ENCODE data around the gene TRA2A. TPM values are rescaled to one million over a fixed set of nuclear protein-coding genes. Genes with fewer than 3 reads are reported as not detected.

TRA2A gene
- total and polyA plus RNA-seq, 2 of the 13 experiments (the other 11 are each of a cell fraction or from before 2014, with no cell fraction given), result 39.1 to 41.6 TPM

- TF ChIP-seq, protein P1, sequence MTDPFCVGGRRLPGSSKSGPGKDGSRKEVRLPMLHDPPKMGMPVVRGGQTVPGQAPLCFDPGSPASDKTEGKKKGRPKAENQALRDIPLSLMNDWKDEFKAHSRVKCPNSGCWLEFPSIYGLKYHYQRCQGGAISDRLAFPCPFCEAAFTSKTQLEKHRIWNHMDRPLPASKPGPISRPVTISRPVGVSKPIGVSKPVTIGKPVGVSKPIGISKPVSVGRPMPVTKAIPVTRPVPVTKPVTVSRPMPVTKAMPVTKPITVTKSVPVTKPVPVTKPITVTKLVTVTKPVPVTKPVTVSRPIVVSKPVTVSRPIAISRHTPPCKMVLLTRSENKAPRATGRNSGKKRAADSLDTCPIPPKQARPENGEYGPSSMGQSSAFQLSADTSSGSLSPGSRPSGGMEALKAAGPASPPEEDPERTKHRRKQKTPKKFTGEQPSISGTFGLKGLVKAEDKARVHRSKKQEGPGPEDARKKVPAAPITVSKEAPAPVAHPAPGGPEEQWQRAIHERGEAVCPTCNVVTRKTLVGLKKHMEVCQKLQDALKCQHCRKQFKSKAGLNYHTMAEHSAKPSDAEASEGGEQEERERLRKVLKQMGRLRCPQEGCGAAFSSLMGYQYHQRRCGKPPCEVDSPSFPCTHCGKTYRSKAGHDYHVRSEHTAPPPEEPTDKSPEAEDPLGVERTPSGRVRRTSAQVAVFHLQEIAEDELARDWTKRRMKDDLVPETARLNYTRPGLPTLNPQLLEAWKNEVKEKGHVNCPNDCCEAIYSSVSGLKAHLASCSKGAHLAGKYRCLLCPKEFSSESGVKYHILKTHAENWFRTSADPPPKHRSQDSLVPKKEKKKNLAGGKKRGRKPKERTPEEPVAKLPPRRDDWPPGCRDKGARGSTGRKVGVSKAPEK (CRISPR knock-in tag; IDR thresholded peaks at IDR 0.05; ENCODE audit: borderline replicate concordance), result no peak
- no peak for TF ChIP-seq SP2 (CRISPR knock-in tag; IDR thresholded peaks at IDR 0.05)
- no peak for TF ChIP-seq ZNF10 (CRISPR knock-in tag; IDR thresholded peaks at IDR 0.05; ENCODE audit: borderline replicate concordance, low read depth)
- TF ChIP-seq HOXA5 (CRISPR knock-in tag; IDR thresholded peaks at IDR 0.05), result peak; percentile 90
- TF ChIP-seq CBFB (CRISPR knock-in tag; IDR thresholded peaks at IDR 0.05), result peak; percentile 72
- TF ChIP-seq ZSCAN30 (CRISPR knock-in tag; IDR thresholded peaks at IDR 0.05), result no peak
- TF ChIP-seq, protein P2, sequence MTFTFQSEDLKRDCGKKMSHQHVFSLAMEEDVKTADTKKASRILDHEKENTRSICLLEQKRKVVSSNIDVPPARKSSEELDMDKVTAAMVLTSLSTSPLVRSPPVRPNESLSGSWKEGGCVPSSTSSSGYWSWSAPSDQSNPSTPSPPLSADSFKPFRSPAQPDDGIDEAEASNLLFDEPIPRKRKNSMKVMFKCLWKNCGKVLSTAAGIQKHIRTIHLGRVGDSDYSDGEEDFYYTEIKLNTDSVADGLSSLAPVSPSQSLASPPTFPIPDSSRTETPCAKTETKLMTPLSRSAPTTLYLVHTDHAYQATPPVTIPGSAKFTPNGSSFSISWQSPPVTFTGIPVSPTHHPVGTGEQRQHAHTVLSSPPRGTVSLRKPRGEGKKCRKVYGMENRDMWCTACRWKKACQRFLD (CRISPR knock-in tag; IDR thresholded peaks at IDR 0.05; ENCODE audit: borderline replicate concordance), result peak; percentile 45; the same call in 1 of the 2 replicates
- TF ChIP-seq KMT2B (CRISPR knock-in tag; IDR thresholded peaks at IDR 0.05), result peak; percentile 85
- no peak for TF ChIP-seq ZNF556 (CRISPR knock-in tag; IDR thresholded peaks at IDR 0.05; ENCODE audit: borderline replicate concordance)
- TF ChIP-seq E2F2 (CRISPR knock-in tag; IDR thresholded peaks at IDR 0.05; ENCODE audit: borderline replicate concordance), result 0 out of 2 replicates have a peak, but pooled peaks have one; percentile 19
- TF ChIP-seq, protein P3, sequence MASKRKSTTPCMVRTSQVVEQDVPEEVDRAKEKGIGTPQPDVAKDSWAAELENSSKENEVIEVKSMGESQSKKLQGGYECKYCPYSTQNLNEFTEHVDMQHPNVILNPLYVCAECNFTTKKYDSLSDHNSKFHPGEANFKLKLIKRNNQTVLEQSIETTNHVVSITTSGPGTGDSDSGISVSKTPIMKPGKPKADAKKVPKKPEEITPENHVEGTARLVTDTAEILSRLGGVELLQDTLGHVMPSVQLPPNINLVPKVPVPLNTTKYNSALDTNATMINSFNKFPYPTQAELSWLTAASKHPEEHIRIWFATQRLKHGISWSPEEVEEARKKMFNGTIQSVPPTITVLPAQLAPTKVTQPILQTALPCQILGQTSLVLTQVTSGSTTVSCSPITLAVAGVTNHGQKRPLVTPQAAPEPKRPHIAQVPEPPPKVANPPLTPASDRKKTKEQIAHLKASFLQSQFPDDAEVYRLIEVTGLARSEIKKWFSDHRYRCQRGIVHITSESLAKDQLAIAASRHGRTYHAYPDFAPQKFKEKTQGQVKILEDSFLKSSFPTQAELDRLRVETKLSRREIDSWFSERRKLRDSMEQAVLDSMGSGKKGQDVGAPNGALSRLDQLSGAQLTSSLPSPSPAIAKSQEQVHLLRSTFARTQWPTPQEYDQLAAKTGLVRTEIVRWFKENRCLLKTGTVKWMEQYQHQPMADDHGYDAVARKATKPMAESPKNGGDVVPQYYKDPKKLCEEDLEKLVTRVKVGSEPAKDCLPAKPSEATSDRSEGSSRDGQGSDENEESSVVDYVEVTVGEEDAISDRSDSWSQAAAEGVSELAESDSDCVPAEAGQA (IDR thresholded peaks at IDR 0.05; ENCODE audit: low read depth), result peak; percentile 88
- TF ChIP-seq, protein P3 (CRISPR knock-in tag; IDR thresholded peaks at IDR 0.05; ENCODE audit: borderline replicate concordance), result no peak
- no peak; the same call in 1 of the 2 replicates for TF ChIP-seq HMG20A (CRISPR knock-in tag; IDR thresholded peaks at IDR 0.05; ENCODE audit: borderline replicate concordance)
- TF ChIP-seq REXO4 (CRISPR knock-in tag; IDR thresholded peaks at IDR 0.05; ENCODE audit: borderline replicate concordance), result no peak
- TF ChIP-seq, protein P4, sequence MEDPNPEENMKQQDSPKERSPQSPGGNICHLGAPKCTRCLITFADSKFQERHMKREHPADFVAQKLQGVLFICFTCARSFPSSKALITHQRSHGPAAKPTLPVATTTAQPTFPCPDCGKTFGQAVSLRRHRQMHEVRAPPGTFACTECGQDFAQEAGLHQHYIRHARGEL (CRISPR knock-in tag; IDR thresholded peaks at IDR 0.05), result peak; percentile 72; the same call in 1 of the 2 replicates
Observed at GRCh38 chr7:23531794-23532489, at the start of gene TRA2A (continued).

Data from HepG2 (cell line).